ENCODE measurements around the gene CLASP1.
A peak's percentile ranks its signal among the peaks of the same experiment; 100 is the strongest.
"Not testable (repeated sequence)": the region's sequence is repeated elsewhere in the genome, so short reads cannot be mapped to it uniquely, and the experiment has no call there.

CLASP1 gene

DNA sequence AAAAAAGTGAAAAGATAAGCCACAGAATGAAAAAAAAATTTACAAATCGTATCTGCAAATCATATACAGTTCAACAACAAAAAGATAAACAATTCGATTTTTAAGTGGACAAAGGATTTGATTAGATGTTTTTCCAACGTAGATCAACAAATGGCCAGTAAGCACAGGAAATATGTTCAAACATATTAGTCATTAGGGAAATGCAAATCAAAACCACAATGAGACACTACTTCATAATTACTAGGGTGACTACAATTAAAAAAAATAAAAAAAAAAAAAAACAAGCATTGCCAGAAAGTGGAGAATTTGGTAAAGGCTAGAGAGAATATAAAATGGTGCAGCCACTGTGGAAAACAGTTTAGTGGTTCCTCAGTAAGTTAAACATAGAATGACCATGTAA lies 156.9 kb downstream of the CLASP1 start:
- DNase-seq, result no peak

DNA sequence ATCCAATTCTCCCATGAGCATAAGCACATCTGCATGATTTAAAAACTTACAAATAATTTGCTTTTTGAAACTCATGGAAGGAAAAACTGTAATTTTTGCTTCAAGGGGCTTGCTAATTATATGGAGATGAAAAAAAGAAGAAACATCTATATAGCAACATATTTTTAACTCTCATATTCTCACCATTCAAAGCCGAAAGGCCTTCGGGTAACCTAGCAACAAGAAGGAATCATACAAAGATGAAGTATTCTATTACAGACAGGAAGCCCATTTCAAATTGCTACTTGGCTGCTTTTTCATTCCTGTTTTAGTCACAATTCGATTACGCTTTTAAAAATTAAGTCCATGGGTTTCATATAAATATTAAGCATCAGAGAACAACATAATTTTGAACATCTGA lies 157.7 kb downstream of the CLASP1 start:
- no peak for DNase-seq

DNA sequence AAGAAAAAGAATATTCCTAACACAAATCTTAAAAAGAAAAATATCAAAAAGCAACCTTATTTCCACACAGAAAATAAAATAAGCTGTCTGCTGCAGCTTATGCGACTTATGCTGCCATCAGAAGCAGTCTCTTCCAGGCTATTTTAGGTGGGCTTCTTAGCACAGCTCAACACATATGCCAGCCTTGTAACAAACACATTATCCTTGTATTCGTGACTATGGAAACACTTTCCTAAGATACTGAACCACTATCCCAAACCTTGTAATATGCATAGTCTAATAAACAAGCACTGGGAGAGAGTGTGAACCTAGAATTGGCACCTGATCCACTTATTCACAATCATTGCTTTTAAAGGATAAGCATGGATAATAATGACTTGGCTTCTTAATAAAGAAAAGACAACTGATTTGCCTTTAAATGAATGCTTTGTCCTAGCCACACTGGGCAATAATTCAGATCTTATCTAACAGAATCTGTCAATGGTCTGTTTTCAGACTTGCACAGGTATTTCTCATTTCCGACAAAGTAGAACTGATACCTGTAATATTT lies 158.6 kb downstream of the CLASP1 start:
- no peak for DNase-seq

DNA sequence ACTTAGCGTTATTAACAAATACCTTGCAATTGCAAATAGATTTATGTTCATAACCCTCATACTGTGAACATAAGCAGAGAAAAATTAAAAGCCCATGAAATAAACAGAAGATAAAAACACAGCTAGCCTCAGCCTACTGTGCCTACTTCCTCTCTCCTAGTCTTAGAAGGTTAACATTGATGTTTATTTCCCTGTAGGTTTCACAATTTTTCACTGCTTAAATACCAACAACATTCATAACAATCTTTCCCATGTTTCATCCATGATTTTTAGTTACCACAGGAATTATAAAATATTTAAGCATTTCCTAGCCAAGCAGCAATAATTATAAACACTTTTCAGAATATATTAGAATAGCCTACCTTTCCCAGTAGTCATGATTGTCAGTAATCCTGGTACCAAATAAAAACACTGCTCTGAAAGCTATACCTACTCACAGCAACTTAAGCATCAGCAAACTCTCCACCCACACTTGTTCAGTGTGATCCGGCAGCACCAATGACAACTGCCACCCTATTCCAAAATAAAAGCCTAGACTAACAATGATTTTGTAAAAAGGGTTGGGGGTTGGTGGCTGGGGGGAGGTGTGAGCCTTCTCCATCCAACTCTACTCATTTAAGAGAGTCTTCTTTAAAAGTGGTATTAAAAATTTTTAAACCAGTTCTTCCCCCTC lies 159.2 kb downstream of the CLASP1 start:
- DNase-seq, result no peak

DNA sequence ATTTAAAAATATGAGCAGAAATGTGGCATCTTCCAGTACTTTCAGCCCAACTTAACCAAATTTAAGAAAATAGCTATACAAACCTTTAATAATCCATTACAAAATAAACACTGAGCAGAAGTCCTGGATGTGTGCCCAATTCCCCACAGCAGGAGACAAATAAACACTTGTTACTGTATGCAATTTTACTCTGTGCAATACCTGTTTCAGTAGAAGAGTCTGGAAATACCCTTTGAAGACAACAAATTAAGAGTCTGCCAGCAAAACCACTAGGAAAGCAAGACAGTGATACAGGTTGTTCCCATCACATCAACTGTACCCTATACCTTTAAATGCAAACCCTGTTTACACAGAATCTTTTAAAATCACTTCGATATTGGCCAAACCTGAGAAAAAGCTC lies 160.0 kb downstream of the CLASP1 start:
- no peak for DNase-seq

DNA sequence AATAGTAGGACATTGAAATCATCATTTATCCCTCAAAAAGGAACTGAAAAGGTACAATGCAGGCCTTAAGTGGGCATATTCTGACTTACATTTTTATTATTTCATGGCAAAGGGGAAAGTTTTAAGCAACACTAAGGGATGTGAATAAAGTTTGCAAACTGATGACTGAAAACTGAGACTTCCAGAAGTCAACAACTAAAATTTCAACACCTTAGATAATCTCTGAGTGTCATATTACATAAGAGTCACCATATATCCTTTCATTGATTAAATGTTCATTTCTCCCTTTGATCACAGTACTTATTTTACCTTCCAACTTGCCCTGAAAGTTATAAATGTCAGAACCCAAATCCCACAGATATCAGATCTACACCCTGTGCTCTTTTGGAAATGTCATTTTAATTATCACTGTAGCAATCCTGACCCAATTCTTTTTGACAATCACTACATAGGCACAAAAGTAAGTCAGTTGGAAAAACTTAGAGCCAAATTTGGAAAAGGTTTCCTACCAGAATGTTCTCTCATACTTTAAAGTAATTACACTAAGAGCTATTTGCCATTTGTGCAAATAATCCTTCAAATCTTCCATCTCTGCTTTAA lies 163.0 kb downstream of the CLASP1 start:
- DNase-seq, result no peak

DNA sequence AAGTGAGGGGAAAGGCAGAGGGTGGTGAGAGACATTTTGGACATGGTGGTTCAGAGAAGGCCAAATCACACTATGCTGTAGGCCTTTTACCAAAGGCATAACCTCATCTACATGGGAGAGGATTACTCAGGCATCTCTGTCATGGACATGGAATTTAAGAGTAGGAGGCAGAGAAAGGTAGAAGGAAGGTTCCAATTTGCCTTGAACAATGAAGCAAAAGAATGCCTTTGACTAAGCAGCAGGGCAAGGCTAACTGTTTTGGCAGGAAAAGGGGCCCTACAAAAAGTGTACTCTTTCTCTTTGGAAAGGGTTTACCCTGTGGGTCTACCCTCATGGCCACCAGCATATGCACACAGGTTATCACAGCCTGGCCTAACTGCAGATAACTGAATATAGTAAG lies 164.2 kb downstream of the CLASP1 start:
- no peak for DNase-seq

DNA sequence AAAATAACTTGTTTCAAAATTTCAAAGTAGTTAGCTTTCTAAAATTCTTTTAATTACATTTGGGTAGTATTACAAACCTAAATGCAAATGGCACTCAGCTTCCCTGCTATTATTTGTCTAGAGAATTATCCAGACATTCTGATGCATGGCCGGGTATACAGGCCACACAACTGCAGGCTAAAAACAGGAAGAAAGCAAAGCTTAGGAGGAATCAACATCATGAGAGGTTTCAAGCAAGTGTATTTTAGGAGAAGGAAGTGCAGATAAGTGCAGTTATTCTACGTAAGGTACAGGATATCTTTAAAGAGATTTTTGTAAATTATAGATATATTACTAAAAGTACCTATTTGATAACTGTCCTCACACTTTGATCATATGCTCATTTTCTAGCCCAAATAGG lies 165.4 kb downstream of the CLASP1 start:
- no peak for DNase-seq

DNA sequence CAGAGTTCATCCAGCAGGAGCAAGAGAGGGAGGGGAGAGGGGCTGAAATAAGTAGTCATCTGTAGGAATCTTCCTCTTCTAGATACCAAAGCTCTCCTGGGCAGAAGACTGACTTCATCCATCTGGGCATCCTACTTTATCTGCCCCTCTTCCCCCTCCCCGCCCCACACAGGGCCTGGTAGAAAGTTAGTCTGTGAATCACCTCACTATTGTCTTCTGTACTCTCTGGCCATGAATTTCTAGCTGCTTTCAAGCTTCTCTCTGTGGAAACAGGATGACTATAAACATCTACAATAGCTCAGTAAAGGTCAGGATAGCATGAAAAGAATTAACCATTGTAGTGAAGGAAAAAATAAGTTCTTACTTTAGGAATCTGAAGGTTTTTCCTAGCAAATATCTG lies 166.2 kb downstream of the CLASP1 start:
- no peak for DNase-seq

DNA sequence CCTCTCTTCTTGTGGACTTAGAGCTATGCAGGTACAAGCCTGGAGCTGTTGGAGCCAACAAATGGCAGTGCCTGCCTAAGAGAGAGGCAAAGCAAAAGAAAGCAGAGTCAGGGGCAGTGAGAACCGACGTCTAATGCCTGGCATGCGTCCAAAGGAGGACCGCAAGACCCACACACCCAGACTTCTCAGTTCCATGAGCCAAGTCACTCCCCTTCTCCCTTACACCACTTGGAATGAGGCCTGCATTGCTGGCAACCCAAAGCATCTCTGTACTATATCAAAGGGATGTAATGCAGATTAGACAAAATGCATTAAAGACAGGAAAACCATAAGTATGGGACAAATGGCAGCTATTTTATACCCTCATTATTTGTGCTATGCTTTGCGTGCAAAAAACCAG lies 168.4 kb downstream of the CLASP1 start:
- DNase-seq, result peak; percentile 65

DNA sequence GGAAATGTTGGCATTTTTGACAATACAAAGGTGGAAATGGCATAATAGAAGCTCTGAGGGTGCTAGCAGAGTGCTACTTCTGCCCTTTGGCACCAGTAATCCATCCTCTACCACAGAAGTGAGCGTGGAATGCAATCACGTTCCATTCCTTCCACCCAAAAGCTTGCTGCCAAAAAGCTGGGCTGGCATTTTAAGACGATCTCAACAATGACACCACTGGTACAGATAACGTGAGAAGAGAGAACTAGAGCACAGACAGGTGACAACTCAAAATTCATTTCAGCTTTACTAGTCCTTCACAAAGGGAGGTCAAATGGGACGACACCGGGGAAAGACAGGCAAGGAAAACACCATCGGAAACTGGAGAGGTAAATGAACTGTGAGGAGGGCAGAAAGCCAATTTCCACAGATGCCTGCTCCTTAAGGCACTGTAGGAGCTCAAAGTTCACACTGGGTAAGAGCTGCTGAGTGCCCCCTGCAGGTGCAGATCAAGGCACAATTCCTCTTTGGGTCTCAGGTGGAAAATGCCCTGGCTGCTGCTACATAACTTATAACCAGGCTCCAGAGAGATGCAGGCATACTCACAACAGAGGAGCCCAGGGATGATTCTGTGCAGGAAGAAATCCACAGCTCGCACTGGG lies 169.3 kb downstream of the CLASP1 start:
- peak; percentile 40 for DNase-seq

DNA sequence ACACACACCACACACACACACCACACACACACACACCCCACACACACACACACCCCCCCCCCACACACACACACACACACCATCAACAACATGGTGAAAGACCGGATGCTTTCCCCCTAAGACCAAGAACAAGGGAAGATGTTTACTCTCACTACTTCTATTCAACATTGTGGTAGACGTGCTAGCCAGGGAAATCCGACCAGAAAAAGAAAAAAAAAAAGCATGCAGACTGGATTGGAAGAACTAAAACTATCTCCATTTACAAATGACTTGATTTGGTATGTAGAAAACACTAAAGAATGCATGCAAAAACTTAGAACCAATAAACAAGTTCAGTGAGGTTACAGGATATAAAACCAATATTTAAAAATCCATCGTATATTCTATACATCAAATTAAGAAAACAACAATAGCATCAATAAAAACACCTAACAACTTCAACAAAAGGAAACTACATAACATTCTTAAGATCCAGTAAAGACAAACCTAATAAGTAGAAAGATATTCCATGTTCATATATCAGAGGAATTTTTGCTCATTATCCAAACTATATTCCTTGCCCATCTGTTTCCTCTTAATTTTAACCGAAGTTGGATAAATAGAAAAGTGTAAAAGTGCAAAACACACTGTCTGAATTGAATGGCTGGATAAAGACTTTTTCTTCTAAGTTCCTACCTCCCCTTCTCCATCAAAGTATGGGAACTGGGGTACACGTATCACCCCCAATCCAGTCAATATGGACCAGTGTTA lies 170.1 kb downstream of the CLASP1 start:
- DNase-seq, result no peak

DNA sequence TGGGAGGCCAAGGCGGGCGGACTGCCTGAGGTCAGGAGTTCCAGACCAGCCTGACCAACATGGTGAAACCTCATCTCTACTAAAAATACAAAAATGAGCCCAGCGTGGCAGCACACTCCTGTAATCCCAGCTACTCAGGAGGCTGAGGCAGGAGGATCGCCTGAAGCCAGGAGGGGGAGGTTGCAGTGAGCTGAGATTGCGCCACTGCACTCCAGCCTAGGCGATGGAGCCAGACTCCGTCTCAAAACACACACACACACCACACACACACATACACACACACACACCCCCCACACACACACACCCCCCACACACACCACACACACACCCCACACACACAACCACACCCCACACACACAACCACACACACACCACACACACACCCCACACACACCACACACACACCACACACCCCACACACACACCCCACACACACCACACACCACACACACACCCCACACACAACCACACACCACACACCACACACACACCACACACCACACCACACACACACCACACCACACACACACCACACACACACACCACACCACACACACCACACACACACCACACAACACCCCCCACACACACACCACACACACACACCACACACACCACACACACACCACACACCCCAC lies 170.8 kb downstream of the CLASP1 start:
- not testable (repeated sequence) for DNase-seq

DNA sequence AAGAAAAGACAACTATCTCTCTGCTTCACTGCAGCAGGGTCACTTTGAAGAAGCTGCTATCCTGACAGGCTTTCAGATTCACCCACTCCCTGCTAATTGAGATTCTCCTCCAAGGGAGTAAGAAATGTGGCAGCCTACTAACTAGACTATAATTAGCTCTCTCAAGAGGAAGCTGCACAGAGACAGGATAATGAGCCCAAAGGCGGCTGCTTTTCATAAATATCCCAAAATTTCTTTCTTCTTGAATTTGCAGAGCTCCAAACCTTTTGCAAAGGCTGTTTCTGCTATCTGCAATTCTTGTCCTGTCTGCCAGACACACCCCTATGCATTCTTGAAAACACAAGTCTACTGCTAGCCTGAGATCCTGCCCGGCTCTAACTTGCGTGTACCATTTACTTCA lies 172.6 kb downstream of the CLASP1 start:
- peak; percentile 19 for DNase-seq

DNA sequence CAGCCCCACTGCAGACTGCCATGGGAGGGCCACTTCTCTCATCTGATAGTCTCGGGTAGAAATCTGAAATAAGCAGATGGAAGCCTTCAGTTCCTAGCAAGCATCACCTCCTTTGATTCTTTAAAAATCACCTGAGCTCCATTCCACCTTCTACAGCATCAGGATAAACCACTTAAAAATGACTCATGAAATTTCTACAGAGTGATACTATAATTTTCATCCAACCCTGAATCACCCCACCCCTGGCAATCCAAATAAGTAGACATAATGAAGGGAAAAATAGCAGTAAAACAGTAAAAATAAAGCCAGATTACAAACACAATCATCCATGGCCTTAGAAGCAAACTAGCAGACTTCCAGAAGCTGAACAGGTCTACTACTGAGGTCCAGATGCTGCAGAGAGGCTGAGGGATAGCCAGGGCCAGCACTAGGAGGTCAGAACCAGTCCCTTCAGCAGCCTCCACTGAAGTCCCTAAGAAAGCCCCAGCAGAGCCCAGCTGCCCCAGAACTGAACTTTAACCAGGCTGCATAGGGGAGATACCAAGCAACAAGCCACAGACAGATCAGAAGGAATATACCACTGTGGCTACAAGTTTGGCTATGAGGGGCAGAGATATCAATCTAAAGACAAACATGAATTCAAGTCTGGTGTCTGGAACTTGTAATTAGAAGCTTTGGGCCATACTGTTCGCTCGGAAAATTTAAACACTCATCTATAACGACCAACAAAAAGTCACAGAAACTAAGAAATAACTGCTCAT lies 173.3 kb downstream of the CLASP1 start:
- DNase-seq, result peak; percentile 57

DNA sequence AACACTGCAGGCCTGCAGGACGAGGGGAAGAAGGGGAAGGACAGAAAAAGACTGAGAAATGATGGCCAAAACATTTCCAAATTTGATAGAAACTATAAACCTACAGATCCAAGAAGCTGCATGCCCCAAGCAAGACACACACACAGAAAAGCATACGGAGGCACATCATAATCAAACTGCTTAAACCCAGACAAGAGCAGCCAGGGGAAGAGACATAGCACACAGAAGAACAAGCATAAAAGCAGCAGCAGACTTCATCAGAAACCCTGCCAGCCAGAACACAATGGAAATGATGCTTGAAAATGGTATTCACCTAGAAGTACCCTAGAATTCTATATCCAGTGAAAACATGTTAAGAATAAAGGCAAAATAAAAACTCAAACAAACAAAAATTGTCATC lies 175.8 kb downstream of the CLASP1 start:
- no peak for DNase-seq

DNA sequence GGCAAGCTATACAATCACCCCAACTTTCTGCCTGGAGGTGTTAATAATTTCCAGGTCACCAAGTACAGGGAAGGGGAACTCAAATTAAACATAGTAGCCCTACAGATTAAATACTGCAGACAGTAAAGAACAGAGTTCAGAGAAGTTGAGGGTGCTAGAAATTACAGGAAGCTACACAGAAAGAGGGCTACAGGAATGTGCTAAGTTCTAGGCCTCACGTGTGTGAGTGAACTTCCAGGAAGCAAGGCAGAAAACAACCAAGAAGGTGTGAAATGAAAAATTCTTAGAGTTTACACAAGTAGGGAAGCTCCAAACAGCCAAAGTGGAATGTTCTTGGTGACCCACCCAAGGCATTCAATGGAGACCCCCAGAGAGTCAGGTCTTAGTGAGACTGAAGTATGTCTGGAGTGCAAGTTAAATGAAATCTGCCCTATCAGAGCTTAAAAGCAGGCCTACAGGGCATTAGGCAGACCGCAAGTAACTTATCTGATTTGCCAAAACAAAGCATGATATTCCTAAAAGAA lies 176.7 kb downstream of the CLASP1 start:
- peak; percentile 22 for DNase-seq

DNA sequence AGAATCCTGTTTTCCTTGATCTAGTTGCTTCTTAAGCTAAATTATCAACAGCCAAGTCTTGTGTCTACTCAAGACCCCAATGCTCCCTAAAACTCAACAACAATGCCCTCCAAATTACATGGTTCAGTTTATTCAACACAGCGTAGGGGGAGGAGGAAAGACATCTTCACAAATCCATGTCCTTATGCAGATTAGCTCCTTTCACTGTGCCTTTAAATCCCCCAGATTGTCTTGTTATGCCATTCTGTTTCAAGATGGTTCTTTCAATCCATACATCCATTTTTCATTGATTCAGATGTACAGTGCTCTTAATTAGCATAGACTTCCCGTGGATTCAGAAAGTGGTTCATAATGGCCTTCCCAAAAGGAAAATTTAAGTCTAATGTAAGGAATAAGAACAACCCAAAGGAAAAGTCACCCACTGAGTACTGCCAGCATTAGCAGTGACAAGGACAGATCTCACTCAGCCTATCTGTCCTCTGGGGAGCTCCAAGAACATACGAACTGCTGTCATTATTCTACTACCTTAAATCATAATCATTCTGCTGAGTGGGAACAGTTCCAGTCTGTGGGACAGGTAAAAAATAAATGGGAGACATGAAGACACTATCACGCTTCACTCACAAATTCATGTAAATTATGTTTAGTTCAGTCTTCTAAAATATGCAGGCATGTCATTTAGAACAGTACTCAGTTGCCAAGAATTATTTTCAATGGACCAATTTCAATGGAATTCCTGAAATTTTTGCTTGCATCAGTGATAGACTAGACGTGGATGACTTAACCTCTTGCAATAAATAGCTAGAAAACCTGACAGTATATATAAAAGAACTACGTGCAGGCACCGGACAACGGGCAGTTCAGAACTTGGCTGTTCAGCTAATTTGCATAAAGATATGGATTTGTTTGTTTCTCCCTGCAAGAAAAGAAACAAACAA lies 177.5 kb downstream of the CLASP1 start:
- no peak for DNase-seq

DNA sequence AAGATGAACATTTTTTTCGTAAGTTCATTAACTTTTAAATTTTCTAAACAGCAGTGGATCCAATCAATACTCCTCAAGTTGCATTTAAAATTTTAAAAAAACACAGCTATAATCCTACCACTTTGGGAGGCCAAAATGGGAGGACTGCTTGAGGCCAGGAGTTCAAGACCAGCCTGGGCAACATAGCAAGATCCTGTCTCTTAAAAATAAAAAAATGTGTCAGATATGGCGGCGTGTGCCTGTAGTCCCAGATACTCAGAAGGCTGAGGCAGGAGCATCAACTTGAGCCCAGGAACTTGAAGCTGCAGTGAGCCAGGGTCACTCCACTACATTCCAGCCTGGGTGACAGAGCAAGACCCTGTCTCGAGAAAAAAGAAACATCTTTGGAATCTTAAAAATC lies 178.3 kb downstream of the CLASP1 start:
- DNase-seq, result no peak

DNA sequence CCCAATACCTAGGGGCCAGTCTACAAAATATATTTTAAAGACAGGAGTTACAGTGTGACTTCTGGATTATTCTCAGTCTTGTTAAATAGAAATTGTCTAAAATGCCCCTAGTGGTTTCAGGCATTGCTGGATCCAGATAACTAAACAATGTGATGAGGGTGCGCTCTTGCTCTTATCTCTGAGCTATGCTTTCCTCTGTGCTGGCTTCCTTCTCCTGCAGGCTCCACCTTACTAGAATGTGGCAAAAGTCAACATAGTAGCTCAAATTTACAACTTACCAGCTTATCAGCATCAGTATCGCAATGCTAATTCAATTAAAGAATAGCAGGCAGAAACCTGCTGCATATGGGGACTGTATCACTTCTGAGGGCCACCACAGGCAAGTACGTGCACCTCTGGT lies 179.9 kb downstream of the CLASP1 start:
- peak; percentile 77 for DNase-seq

DNA sequence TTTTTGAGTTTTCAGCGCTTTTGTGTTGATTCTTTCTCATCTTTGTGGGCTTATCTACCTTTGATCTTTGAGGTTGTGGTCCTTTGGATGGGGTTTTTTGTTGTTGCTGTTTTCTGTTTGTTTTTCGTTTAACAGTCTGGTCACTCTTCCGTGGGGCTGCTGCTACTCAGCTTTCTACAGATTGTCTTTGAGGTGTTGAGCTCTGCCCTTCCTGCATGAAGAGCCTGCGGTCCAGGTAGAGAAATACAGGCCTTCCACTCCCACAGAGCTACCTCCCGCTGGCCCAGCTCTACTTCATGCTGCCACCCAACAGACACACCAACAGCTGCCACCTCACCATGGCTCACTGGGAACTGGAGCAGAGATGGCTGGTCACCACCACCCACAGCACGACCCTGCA lies 180.3 kb downstream of the CLASP1 start:
- DNase-seq, result no peak

Data from hematopoietic multipotent progenitor cell treated with erythropoietin and hydrocortisone succinate and interleukin-3 and kit ligand, for 6 days (in vitro differentiated cells).